NCI-H446 treated with DMSO at 0.1 percent for 48 hours (cell line): Measurements from ENCODE around the gene TMEM234.
A peak's percentile ranks its signal among the peaks of the same experiment; 100 is the strongest.

ENCODE experiments used
- DNase-seq: peaks from one replicate; lab custom pipeline; 2025; lab: John Stamatoyannopoulos, UW

Gene TMEM234

DNA sequence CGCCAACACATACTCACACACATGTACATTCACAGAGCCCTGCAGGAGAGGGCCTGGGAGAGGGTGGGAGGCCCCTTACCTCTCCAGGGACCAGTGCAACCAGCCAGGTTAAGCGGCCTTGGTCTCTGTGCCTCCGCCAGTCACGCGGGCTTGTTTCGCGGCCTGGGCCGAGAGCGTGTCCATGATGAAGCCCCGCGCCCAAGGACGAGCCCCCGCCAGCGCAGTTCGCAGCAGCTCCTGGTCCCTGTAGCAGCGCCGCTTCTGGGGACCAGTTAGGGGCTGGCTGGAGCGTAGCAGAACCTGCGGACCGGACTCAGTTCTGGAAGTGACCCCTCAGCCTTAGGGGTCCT is 17.6 kb upstream of the TMEM234 start:
- no peak for DNase-seq

DNA sequence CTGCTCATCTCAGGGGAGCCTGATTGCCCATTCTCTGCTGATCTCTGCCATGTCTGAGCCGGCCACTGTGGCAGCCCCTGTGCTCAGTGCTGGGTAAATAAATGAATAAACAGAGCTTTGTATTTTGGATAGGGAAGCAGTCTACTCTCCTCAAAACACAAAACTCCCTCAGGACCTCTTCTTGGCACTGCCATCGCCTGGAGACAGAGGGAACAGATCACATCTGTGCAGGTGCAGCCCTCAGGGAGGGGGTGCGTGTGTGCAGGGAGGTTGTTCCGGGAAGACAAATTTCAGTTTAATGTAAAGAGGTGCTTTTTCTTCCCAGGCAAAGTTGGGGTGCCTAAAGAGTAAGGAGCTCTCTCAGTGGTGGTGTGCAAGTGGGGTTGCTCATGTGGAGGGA is 17.2 kb upstream of the TMEM234 start:
- no peak for DNase-seq

DNA sequence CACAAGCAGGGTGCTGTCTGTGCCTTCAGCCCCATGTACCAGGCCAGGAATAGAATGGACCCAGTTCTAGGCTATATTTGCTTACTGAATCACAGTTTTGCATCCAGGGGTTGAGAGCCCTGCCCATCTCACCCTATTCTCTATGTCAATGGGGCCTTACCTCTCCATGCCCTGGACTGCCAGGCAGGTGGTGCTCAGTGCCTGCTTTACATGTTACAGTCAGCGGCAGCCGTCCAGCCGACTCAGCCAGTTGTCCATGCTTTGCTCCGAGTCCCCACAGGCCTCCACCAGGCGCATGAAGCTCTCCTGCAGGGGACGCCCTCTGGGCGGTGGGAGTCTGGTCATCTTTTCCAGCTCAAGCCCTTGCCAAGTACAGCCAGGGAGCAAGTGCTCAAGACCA is 12.6 kb upstream of the TMEM234 start:
- no peak for DNase-seq

DNA sequence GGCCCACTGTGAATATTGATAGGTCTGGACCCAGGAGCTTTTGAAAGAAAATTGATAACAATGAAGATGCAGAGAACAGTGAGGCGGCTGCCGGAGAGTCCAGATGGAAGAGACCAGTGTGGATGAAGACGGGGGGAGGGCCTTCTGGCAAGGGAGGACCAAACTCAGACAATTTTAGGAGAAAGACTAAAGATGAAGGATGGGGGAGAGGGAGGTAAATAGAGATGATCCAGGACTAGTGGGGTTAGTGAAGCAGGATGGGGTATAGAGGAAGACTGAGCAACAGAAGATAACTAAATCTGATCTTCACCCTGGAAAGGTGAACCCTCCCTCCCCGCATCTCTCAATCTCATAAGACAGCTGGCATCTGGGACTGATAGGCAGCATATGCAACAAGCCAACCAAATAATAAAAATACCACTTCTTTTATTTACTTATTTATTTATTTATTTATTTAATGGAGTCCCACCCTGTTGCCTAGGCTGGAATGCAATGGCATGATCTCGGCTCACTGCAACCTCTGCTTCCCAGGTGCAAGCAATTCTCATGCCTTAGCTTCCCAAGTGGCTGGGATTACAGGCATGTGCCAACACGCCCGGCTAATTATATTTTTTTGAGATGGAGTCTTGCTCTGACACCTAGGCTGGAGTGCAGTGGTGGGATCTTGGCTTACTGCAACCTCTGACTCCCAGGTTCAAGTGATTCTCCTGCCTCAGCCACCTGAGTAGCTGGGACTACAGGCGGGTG is 10.6 kb upstream of the TMEM234 start:
- no peak for DNase-seq

DNA sequence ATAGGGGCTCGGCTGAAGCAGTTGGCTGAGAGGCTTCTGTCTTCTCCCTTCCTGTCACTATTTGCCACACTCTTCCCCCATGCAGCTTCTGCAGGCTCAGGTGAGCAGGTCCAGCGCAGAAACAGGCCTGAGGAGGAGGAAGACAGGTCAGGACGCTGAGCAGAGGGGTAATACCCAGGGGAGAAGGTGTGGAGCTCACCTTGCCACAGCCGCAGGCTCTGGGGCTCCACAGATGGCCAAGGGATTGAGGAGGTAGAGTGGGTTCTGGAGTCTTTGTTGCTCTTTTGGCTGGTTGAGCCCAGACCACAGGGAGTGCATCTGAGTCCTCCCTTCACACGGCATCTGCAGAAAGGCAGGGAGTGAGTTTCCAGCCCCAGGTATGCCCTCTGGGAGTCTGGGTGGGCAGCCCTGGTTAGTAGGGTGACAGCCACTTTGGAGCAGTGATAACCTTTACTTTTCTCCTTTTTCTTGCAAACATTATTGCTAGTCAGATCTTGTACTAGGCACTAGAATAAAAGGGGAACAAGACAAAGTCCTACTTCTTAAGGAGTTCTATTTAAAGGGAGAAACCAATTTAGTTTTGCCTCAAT is 9.8 kb upstream of the TMEM234 start:
- no peak for DNase-seq

DNA sequence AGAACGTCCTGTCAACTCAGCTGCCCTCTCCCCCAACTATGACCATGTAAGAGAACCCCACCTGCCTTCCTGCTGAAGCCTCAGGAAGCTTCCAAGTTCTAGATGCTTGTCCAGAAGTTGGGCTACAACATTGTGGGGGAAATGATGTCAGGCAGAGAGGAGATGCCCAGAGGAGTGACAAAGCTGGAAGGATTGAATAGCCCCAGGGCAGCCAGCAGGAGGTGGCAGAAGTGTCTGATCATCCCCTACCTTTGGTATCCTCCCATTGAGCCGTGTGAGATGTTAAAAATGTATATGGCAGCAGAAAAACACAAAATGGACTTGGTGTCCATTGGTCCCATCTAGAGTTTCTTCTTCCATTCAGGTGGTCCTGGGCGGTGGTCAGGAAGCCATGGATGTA is 6.6 kb upstream of the TMEM234 start:
- DNase-seq: no peak

DNA sequence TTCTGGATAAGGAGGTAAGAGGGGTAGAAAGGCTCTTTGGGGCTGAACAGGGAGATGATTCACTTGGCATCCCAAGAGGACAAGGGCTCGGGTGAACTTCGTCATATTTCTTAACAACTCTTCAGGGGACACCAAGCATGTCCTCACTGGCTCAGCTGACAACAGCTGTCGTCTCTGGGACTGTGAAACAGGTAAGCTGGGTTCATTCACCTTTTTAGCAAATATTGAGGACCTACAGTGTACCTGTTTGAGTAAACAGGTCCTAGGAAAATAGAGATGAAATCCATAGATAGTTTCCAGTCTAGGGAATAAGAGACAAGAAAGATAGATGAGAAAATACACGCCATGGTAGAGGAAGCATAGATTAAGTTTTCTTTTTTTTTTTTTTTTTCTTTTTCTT is 2.1 kb upstream of the TMEM234 start:
- DNase-seq: no peak

DNA sequence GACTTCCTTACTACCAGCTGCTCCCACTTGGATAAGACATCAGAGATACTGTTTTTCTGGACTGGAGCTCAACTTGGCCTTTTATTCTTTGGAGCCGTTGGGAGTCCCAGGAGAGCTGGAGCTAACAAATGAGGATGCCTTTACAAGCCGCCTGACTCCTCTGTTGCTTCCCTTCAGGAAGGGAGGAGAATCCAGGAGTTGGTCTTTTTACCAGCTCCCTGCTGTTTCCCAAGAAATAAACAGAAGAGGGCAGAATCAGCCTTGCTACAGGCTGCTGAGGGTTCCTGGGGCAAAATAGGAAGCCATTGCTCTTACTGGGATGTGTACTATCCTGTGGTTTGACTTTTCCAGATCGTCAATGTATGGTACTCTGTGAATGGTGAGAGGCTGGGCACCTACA is 1.5 kb upstream of the TMEM234 start:
- no peak for DNase-seq

DNA sequence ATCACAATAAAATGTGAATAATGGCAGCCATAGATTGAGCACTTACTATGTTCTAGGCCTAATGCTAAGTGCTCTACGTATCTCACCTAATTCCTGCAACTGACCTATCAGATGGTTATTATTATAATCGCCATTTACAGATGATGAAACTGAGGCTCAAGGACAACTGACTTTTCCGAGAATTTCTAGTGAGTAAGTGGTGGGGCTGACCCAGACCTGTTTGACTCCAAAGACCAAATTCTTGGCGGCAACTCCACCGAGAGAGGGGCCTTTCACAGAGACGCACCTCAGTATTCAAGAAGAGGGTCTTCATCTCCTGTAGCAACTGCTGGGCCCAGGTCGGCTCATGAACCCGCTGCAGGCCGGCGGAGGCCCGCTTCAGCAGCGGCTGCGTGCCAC is 573 bp downstream of the TMEM234 start:
- DNase-seq: no peak

DNA sequence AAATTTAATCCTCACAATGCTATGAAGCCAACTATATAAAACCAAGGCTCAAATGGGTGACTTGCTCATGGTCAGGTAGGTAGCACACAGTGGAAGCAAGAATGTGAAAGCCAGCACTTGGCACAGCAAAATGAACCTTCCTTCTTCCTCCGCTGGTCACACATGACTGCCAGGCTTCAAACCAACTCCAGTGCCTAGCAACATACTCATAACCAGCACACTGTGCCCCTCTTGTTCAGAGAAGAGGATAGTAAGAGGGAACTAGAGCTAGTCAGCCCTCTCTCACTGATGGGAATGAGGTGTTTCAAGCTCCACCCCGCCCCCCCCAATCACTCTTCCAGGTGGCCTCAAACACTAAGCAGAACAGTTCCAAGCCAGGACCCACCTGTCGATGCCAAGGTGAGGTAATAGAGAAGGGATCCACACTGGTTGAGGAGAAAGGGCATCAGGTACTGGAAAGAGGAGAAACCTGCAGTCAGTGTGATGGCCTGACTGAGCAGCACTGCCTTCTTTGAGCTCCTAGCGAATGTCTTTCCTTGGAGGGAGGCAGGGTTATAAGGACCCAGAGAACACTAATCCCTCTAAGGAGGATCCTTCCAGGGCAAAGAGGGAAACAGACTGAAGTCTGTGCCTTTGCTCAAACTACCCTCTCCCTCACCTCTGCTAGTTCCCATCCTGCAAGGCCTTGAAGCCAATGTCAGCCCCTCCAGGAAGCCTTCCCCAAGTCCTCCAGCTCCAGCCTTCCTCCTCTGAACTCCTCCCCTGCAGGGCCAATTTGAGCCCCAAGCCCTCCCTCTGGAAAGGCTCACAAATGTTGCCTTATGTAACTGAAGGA is 1.2 kb downstream of the TMEM234 start:
- DNase-seq: no peak

DNA sequence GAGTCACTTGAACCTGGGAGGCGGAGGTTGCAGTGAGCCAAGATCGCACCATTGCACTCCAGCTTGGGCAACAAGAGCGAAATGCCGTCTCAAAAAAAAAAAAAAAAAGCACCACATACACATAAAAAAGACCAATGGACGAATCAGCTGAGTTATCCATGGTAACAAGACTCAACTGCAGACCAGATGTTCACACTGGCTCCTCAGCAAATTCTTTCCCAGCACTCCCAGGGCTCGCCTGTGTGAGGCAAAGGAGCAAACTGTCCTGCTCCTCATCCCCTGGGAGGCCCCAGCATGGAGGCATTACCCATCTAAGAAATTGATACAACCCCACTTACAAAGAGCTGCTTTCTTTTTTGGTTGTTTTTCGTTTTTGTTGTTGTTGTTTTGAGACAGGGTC is 3.1 kb downstream of the TMEM234 start:
- no peak for DNase-seq

DNA sequence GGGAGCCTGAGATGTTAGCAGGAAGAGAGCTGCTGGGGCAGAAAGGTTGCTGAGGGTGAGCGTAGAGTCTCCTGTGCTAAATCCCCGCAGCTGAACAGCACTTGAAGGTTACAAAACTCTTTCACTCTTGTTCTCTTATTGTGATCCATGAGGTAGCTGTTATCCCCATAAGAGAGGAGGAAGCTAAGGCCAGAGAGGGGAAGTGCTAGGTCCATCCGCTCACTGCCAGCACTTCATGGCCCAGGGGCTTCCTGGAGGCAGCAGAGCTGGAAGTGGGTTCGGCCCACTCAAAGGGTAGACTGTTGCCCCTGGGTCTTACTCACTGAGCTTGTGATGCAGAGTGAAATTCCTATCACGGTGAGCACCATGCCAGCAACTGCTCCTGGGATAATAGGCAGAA is 5.6 kb downstream of the TMEM234 start:
- no peak for DNase-seq

DNA sequence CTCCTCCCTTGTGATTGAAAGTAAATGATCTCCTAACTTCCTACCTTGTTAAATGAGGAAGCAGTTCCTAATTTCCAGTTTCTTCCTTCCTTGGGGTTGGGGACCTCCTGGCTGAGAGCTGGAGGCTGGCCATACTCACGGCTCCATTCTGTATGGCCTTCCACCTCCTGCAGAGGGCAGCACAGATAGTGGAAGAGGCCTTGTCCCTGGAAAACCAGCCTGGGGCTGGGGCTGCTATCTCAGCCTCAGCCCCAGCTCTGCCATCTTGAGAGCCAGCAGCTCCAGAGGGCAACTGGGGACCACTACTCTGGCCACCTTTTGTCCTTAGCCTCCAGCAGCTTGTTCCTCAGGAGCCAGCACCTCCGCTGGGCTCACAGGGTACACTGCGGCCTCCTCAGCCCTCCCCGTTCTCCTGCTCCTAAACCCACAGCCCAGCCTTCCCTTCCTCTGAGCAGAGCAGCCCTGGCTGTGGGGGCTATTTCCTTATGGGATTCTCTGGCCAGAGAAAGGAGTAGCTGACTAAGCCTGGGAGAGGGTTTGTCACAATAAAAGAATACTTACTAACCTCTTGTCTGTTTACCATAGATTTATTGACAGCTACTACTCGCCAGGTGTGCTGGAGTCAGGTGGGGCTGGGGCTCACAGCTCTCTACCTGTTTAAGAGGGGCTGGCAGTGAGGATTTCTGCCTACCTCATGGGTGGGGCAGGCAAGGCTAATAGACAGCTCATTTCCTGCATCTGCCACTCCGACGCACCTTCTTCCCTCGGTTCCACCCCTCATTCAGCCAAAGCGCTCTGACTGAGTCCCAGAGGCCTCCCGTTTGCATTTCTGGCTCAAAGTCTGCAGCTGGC is 6.3 kb downstream of the TMEM234 start:
- DNase-seq: peak; percentile 33

DNA sequence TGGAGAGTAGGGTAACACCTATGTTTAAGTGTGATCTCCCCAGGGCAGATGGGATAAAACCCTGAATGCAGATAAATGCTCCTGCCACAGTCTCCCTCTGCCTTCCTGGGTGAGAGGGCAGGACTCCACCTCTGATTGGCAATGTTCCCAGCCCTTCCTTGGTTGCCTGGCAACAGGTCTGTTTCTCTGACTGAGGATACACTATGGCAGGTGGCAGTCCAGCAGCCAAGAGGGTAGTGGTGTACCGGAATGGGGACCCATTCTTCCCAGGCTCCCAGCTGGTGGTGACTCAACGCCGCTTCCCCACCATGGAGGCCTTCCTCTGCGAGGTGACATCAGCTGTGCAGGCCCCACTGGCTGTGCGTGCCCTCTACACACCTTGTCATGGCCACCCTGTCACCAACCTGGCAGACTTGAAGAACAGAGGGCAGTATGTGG is 13.2 kb downstream of the TMEM234 start, which contains the start of gene DCDC2B:
Gene DCDC2B (plus strand): TSS at position 199 of the 438 bp plus-strand sequence. CDS start 5 bp downstream, at position 204.
- peak; percentile 8 for DNase-seq

DNA sequence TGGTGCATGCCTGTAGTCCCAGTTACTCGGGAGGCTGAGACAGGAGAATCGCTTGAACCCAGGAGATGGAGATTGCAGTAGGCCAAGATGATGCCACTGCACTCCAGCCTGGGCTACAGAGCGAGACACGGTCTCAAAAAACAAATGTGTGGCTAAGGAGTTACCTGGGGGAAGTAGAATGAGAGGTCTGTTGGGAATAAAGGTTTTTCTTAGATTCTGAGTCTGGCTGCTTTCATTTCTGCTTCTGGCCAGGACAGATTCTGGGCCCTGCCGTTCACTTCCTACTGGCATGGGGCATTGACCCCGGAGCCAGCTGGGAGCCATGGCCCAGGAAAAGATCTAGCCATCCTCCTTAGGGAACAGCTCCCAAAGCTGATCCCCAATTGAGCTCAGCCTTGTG is 13.7 kb downstream of the TMEM234 start:
- DNase-seq: no peak

DNA sequence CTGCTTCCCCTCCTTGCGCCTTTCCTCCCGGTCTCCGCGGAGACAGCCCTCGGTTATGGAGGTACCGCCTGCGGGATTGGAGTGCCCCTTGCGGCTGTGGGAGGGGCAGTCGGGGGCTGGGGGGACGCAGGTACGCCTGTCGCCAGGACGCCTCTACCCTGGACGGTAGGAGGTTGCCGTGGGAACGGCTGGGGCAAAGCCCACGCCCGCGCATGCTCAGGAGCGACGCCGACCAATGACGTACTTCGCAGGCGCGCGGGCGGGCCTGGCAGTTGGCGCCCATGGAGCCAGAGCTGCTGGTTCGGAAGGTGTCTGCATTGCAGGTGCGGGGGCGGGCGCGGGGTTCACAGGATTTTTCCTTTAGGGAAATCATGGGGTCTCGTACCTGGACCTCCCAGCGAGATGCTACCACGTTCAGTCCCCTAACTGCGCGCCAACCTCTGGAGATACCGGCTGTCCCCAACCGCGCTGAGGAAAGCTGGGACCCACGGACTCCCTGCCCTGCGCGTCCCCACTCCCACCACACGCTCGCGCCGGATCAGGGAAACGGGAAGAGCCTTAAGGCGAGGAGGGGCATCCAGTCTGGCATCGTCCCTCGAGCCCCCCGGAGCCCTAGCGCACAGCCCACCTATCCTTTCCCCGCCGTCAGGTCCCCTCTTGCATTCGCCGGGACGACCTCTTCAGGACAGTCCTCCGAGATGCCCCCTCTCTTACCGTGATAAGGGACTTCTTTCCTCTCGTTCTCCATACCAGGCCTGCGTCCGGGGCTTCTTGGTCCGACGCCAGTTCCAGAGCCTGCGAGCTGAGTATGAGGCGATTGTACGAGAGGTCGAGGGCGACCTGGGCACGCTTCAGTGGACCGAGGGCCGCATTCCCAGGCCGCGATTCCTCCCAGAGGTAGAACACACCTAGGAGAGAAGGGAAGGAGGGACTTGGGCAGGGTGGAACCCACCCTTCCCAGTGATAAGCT is 16.5 kb downstream of the TMEM234 start, which contains the start of gene IQCC:
Gene IQCC (plus strand): TSS at position 271 of the 970 bp plus-strand sequence. CDS start 11 bp downstream, at position 282.
- DNase-seq: peak; percentile 49

DNA sequence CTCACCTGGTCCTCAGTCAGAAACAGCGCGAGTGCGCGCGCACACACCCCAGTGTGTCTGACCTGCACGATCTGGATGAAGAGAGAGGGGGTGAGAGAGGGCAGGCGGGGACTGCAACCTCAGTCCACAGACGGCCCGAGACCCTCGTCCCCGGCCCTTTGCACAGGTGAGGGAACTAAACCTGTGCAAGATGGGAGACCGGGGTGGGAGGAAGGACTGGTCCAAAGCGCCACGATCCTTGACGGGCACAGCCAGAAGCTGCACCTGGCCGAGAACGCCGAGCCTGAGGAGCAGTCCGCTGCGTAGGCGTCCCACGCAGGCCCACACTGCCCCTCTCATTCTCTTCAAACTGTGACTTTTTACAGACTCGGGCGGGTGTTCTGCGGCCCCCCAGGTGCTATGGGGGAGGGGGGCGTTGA is 17.2 kb downstream of the TMEM234 start:
- no peak for DNase-seq

DNA sequence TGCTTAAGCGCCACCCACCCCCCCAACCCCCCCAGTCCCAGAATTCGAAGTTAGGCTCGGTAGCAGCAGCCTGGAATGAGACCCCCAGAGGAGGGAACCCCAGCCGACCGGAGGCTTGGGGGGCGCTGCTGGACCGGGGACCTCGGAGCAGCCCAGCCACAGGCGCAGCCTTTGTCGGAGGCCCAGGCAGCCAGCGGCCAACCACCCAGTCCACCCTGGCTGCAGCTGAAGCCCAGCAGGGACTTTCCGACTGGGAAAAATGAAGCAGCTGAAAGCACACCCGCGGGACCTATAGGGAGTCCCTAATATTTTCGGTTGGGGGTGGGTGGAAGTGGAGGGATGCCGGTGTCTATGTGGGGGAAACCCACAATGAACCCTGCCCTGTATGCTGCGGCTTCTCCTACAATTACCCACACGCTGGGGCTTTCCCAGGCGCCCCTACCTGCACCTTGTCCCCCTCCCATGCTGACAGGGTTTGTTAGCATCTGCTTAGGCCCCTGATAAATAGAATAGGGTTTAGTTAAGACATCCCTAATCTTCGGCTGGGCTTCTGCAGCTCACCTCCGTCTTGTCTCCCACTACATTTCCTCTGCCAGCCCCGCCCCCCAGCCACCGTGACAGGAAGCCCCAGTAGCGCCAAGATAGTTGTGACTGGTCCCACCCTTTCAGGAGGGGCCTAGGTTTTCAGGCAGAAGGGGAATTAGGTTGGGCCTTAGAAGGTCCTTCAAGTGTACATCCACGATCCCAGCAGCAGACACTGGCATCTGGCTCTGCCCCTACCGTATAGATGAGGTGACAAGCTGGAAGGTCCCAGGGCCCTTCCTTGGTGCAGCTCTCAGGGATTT is 20.9 kb downstream of the TMEM234 start:
- DNase-seq: no peak

DNA sequence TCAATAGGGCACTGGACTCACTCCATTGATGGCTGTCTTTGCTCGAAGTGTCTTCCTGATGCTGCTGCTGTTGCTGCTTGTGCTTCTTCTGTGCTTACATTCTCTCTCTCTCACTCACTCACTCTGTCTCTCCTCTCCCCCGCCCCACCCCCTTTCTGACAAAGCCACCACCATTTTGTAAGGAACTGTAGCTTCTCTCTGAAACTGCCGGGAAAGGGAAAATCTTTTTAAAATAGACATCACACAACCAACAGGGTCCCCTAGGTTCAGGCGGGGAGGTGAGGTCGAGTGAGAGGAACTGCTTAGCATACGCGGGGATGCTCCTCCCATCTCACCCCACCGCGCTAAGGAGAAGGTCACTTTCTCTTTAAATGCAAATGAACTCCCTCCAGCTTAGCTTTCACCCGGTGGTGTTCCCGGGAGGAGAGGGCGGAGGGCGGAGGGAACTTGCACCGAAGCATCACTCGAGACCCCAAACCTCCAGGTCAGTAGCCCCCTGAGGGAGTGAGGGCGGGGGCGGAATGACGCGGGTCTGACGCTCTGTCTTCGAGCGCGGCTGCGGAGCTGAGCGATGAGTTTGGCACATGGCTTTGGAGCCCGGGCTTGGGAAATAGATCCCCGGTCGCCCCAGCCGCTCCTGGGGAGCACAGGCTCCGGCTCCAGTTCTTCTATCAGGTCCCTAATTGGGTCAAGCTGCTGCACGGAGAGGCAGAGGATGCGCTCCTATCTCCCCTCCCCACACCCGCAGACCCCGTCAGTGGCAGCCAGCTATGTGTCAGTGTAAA is 21.7 kb downstream of the TMEM234 start, which contains the start of gene CCDC28B:
Gene CCDC28B (plus strand): TSS at position 370 of the 785 bp plus-strand sequence. CDS start 1,341 bp downstream, outside the sequence.
- peak; percentile 43 for DNase-seq
